GM18858 (cell line): ENCODE results near the gene NECAB3.

Experiments used
- ATAC-seq: cut with Tn5 transposase; IDR thresholded peaks from one replicate; pipeline ENCODE4 v1.9.1; 2021; ENCODE audit not compliant: unreplicated experiment

NECAB3 gene

DNA sequence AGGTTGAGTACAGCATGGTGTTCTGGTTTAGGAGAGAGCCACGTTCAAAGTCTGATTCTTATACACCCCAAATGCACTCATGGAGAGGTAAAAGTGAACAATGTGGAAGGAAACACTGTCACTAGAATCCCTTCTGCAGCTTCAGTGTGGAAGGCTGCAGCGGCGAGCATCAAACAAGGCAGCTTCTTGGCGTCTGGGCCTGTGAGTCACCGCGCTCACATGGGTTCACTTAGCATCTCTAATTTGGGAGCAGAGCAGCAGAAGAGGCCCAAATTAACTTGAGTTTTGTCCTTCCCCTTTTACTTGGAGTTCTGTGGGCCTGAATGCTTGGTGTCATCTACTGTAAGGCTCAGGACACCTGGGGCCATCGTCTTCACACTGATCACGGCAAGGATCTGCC is 22.9 kb upstream of the NECAB3 start:
- ATAC-seq: no peak

- ATAC-seq: no peak
These were observed 22.2 kb upstream of the NECAB3 start for GRCh38 chr20:33696448-33696847.

DNA sequence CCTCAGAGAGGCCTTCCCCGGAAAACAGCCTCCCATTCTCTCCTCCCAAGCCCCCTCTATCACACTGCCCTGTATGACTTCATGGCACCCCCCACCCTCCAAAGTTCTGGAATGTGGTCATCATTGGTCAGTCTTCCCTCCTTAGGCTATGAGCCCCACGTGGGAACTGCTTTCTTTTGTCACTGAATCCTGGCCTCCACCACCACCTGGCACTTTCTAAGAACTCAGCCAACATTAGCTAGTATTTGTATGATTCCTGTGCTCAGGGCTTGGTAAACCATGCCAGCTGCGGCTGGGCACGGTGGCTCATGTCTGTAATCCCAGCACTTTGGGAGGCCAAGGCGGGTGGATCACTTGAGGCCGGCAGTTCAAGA is 20.4 kb upstream of the NECAB3 start:
- no peak for ATAC-seq

GRCh38 chr20:33693741-33694638 is 19.8 kb upstream of the NECAB3 start:
- ATAC-seq: no peak

DNA sequence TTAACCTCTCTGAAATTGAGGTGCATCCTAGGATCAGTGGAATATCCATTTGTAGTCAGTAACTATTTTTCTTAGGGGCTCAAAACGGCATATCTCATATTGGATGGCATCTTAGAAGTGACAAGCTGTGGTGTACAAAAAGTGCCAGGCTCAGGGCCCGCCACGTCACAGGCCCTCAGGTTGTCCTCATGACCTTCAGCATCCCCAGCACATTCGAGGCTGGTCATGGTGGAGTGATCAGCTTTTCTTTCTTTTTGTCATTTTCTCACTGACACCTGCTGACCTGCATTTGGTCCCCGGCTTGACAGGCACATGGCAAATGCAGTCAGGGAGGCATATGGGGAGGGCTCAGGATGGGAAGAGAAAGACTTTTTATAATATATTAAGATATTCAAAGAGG is 19.1 kb upstream of the NECAB3 start:
- no peak for ATAC-seq

- no peak for ATAC-seq
These were observed 15.7 kb upstream of the NECAB3 start for GRCh38 chr20:33689973-33690372.

DNA sequence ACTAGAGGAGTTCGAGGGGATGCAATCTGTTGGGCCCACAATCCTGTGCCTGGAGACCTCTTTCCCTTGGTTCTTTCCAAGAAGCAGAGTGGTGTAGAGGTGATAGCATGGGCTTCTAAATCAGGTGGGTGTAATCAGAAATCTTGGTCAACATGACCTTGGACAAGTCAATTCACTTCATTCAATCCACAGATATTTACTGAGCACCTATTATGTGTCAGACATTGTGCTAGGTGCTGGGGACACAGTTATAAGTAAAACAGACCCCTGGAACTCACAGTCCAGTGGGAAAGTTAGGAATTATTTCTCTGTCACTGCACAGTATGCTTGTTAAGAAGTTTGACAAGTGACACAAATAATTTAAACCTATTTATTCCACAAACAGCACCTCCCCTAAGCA is 15.3 kb upstream of the NECAB3 start:
- no peak for ATAC-seq

- no peak for ATAC-seq
These were observed 14.8 kb upstream of the NECAB3 start for GRCh38 chr20:33688938-33689424.

DNA sequence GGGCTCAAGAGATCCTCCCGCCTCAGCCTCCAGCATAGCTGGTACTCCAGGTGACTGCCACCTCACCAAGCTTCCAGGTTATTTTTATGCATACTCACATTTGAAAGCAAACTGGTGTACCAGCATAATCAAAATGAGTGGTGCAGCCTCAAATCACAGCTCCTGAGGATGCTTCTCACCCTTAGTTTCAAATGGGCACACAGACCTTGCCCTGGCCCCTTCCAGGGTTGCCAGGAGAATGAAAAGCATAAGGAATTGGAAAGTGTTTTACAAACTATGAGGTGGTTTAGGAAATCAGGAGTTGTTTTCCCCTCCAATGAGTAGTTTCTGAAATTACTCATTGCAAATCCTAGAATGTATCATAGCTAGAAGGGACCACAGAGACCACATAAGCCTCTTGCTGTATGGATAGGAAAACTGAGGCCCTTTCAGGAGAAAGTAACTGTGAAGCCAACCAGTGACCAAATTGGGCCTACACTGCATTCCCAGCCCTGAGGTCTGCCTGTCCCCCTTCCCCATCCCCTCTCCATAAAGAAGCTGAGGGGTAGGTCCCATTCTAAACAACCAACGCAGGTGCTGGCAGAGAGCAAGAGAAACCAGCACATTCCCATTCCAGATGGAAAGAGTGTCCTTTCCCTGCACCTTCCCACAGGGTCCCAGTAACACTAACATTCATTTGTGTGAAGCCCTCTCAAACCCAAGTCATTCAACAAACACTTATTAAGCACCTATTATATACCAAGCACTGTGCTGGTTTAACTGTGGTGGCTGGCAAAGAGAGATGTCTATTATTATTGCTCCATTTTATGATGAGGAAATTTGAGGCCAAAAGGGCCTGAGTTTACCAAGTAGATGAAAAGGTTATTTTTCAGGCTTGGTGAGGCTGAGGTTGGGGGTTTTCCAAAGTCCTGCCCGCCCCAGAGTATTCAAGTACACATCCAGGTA is 14.0 kb upstream of the NECAB3 start:
- ATAC-seq: no peak

GRCh38 chr20:33687370-33687915 is 13.2 kb upstream of the NECAB3 start:
- ATAC-seq: no peak

DNA sequence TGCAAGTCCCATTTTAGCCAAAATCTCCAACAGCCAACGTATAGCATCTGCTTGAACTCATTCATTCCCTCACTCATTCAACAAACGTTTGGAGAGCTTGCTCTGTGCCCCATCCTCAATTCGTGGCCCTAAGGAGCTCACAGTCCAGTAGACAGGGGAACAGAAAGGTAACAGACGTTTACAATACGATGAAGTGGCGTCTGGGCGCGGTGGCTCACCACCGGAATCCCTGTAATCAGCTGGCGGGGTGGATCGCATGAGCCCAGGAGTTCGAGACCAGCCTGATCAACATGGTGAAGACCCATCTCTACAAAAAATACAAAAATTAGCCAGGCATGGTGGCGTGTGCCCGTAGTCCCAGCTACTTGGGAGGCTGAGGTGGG is 12.7 kb upstream of the NECAB3 start:
- no peak for ATAC-seq

DNA sequence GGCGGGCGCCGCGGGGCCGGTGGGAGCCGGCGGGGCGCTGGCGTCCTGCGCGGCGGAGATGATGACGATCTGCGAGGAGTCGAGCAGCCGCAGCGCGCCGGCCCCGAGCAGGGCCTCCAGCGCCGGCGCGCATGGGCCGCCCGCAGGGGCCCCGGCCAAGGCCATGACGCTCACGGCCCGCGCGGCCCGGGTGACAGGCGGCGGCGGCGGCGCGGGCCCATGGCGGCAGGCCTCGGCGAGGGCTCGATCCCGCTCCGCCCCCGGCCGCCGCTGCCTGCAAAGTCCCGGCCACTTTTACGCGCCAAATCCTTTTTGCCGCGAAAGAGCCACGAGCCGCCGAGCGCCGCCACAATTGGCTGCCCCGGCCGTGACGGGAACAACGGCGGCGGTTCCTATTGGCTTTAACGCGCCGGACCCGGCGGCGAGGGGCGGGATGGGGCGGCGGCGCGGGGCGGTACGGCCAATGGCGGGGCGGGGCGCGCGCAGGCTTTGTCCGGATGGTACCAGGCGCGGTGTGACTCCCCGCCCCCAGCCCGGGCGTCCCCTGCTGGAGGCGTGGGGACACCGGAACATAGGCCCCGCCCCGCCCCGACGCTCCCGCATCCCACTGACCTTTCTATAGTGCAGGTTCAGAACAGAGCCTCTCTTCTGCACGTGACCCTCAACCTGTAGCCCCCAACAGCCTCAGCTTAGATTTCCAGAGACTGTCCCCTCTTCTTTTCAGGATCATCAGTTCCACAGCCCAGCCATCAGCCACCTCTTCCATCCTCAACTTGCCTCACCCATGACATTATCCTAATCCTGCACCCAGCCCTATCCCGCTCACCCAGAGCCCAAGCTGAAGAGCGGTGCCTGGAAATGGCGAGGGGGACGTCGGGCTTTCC is 12.1 kb upstream of the NECAB3 start, which contains the start of gene E2F1:
E2F1 (minus strand) TSS at position 286 of the 884 bp plus-strand sequence; CDS start at position 165, 121 bp downstream.
- peak; percentile 57 for ATAC-seq

DNA sequence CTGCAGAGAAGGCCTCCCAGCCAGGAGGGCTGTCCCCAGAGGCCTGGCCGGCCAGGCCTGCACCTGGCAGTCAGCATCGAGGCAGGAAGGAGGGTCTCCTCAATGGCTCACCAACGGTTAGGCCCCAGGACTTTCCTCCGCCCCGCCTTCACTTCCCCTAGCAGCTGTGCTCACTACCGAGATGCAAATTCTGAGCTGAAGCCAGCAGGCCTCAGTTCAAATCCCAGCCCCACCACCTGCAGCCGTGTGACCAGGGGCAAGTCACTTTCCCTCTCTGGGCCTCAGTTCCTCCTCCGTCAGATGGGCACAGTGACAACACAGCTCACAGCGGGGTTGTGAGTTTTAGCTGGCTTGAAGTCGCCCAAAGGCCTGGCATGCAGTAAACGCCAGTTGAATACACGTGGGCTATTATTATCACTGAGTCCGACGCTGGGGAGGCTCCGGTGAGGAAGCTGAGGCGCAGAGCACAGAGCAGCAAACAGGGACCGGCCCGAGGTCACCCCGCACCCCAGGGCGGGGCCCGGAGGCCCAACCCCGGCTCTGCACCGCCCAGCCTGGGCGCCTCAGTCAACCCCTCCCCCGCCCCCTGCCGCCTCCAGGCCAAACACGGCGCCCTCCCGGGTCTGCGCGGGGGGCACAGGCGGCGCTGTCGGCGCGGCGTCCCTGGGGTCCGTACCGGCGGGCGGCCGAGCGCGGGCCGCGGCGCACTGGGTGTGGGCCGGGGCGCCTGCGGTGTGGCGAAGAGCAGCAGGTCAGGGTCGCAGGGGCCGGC is 11.3 kb upstream of the NECAB3 start:
- peak; percentile 26 for ATAC-seq

DNA sequence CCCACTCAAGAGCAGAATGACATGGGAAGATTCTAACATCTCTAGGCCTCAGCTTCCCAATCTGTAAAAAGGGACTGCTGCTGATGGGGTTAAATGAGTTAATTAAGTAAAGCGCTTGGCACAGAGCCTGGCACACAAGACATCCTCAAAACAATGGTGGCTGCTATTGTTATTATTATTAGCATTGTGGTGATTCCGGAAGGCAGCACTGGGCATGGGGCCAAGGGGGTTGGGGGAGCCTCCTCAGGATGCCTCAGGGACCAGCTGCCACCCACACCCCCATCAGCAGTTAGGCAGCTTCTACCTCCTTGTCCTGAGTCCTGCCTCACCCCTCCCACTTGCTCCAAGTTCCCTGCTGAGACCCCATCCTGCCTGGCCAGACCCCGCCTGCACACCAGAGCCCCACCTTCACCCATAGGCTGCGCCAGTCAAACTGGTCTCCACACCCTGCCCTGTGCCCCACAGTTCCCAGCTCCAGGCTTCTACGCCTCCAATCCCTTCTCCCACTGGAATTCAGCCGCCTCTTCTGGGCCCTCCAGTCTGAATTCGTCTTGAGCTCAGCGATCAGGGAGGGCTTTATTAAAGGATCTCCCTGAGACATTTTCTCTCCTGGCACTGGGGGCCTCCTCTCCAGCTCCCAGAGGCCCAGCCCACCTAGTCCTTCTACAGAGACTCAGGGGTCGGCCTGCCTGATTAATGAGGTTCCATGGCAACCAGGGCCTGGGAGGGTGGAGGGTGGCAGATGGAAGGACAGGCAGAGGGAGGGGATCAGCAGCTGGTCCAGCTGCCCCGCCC is 10.5 kb upstream of the NECAB3 start:
- ATAC-seq: no peak

- ATAC-seq: no peak
These were observed 7.6 kb upstream of the NECAB3 start for GRCh38 chr20:33681728-33682353.

GRCh38 chr20:33681288-33681687 is 7.1 kb upstream of the NECAB3 start:
- ATAC-seq: no peak

- ATAC-seq: no peak
These were observed 6.5 kb upstream of the NECAB3 start for GRCh38 chr20:33680686-33681085.

DNA sequence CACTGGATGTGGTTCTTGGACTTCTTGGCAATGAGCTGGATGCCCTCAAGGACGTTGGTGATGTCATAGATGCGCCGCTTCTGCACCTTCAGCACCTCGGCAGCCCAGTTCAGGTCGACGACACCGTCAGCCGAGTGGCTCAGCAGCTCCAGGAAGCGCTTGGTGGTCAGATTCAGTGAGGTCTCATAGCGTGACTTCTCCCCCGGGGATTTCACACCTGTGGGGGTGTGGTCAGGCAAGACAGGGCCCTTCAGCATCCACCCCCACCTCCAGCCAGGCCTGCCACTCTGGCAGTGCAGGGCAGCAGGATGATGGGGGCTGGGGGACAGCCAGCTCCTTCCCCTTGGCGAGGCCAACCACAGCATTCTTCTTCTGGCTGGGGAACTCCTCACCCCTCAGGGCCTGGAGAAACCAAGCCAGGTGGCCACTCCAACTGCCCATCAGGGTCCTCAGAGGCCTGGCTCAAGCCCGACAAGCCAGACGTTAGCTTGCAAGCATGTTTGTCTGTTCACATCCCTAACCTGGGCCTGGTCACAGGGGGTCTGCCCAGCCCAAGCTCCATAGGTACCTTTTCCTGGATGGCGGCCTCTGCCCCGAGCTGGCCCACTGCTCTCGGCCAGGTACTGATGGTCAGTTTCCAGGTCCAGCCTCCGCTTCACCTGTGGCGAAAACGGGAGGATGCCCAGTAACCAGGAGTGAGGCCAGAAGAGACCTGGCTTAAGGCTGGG is 5.7 kb upstream of the NECAB3 start:
- peak; percentile 51 for ATAC-seq
